ENCODE measurements around the gene RUNDC3A. TPM values are rescaled to one million over a fixed set of nuclear protein-coding genes. Genes with fewer than 3 reads are reported as not detected.

Gene RUNDC3A
- total and polyA plus RNA-seq, 2 of the 8 experiments (the other 6 are each of a cell fraction or from before 2014, with no cell fraction given): 6.4 to 13.8 TPM

DNA sequence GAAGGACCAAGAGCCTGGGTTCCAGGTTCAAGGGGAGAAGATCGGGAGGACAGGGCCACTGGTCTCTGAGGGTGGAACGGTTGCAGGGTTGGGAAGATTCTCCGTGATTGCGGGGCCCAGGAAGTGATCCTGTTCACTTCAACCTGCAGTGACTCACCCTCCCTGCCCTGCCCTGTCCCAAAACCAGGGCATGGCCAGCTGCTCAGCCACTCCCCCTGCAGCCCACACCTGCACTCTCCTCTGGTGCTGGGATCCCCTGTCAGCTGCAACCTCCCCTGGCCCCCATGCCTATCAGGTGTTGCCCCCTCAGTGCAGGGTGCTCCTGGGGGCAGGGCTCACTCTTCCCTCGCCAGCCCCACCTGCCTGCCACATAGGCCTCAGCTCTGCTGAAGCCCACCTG, 1.1 kb downstream of the RUNDC3A start:
- POLR2A ChIA-PET (ENCODE audit: partially characterized antibody): interaction anchor here (1.1 to 4.0 kb wide), 6 partner anchors 11 to 148 kb away, joined by 3 to 61 read pairs (median 8); partner anchors contain the start of genes SLC25A39 and UBTF
- no peak overlapping the region; the same call in 1 of the 2 replicates for H4K8ac ChIP-seq (ENCODE audit: extremely low read depth, insufficient read depth, low read length)
- WGBS, 2 experiments (ENCODE audit: extremely low coverage in 1 of 2, insufficient coverage in 1 of 2, insufficient read length in 1 of 2, insufficient replicate concordance in 2 of 2, low coverage in 1 of 2, low lambda C conversion rate in 2 of 2, missing lambda C conversion rate in 1 of 2): 63% methylated on average over 5 of the region's 5 CpGs; no CpG with 5 or more reads in 1 of the 2 experiments
- H2BK5ac ChIP-seq (ENCODE audit: low read depth, low read length): peak overlapping the region; percentile 52; the same call in 1 of the 2 replicates
- no peak overlapping the region for H3K18ac ChIP-seq (ENCODE audit: extremely low read depth, low read length)
- TF ChIP-seq RAD21 (IDR thresholded peaks at IDR 0.05 in 1 of 2, conservative IDR thresholded peaks at IDR 0.05 in 1 of 2; ENCODE audit: low read depth in 2 of 2, low read length in 2 of 2) (peak in 1 of 2 experiments; percentile 31; a peak in 2 of 4 replicates), POLR2A (IDR thresholded peaks at IDR 0.05; ENCODE audit: control extremely low read depth in 1 of 2, low read depth in 2 of 2, low read length in 2 of 2) (no peak), SRF (IDR thresholded peaks at IDR 0.05; ENCODE audit: low read depth, low read length) (no peak), SIN3A (conservative IDR thresholded peaks at IDR 0.05 in 1 of 2, IDR thresholded peaks at IDR 0.05 in 1 of 2; ENCODE audit: low read depth in 1 of 2, low read length in 2 of 2) (peak in 1 of 2 experiments; percentile 56; a peak in 1 of 4 replicates)
- TF ChIP-seq, protein P1, sequence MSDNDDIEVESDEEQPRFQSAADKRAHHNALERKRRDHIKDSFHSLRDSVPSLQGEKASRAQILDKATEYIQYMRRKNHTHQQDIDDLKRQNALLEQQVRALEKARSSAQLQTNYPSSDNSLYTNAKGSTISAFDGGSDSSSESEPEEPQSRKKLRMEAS (IDR thresholded peaks at IDR 0.05): 0 out of 2 replicates have a peak, but pooled peaks have one; percentile 27
- TF ChIP-seq, protein P2, sequence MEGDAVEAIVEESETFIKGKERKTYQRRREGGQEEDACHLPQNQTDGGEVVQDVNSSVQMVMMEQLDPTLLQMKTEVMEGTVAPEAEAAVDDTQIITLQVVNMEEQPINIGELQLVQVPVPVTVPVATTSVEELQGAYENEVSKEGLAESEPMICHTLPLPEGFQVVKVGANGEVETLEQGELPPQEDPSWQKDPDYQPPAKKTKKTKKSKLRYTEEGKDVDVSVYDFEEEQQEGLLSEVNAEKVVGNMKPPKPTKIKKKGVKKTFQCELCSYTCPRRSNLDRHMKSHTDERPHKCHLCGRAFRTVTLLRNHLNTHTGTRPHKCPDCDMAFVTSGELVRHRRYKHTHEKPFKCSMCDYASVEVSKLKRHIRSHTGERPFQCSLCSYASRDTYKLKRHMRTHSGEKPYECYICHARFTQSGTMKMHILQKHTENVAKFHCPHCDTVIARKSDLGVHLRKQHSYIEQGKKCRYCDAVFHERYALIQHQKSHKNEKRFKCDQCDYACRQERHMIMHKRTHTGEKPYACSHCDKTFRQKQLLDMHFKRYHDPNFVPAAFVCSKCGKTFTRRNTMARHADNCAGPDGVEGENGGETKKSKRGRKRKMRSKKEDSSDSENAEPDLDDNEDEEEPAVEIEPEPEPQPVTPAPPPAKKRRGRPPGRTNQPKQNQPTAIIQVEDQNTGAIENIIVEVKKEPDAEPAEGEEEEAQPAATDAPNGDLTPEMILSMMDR (IDR thresholded peaks at IDR 0.05; ENCODE audit: control extremely low read depth in 1 of 3, insufficient read depth in 1 of 3, low read depth in 1 of 3, low read length in 3 of 3): peak in 2 of 3 experiments; percentile 22 to 38; a peak in 2 of 4 replicates
- H2BK20ac ChIP-seq (ENCODE audit: low read length): no peak overlapping the region
- H2BK15ac ChIP-seq (ENCODE audit: low read length): peak overlapping the region; percentile 50; the same call in 1 of the 2 replicates
- no peak overlapping the region for H4K91ac ChIP-seq (replicated peaks; ENCODE audit: insufficient read length, low read length)
- no peak overlapping the region for H2AFZ ChIP-seq (ENCODE audit: low read length)
- no peaks in the 10 kb centered on the region for H3K9me3 ChIP-seq (ENCODE audit: insufficient read depth in 2 of 2, low read depth in 1 of 2, low read length in 1 of 2)
- H2BK120ac ChIP-seq (replicated peaks; ENCODE audit: low read depth, low read length): no peak overlapping the region
- no peak overlapping the region for H3K14ac ChIP-seq (ENCODE audit: insufficient read length)
- no peaks in the 10 kb centered on the region for H3K36me3 ChIP-seq (ENCODE audit: control insufficient read depth in 2 of 4, insufficient read depth in 4 of 4, low read length in 3 of 4)
- H4K20me1 ChIP-seq (replicated peaks in 1 of 2; ENCODE audit: control insufficient read depth in 1 of 2, insufficient read depth in 2 of 2, low read length in 2 of 2): peaks cover 0 to 6% of the 10 kb centered on the region in 2 experiments
- H3K4me3 ChIP-seq (ENCODE audit: extremely low read depth in 1 of 4, insufficient read depth in 2 of 4, low read depth in 3 of 4, low read length in 4 of 4): peak overlapping the region in 3 of 4 experiments; percentile 27 to 67 (median 32); a peak in 5 of 8 replicates
- peaks cover 6% of the 10 kb centered on the region for H3K23me2 ChIP-seq (ENCODE audit: low read depth, low read length)
- H3K4ac ChIP-seq (replicated peaks; ENCODE audit: insufficient read length, low read depth, low read length): no peak overlapping the region
- H3K23ac ChIP-seq (ENCODE audit: insufficient read length): no peak overlapping the region
- CTCF ChIA-PET (ENCODE audit: partially characterized antibody): interaction anchor here (0.7 to 3.7 kb wide), 21 partner anchors 8 to 105 kb away, joined by 3 to 24 read pairs (median 3); partner anchors contain the start of gene UBTF
- H3K9ac ChIP-seq (replicated peaks in 1 of 4; ENCODE audit: extremely low read depth in 1 of 4, low read depth in 3 of 4, low read length in 3 of 4): no peak overlapping the region
- no peak overlapping the region for H3K56ac ChIP-seq (replicated peaks; ENCODE audit: insufficient read length, low read depth, low read length)
- FAIRE-seq: no peak
- peak overlapping the region; percentile 60; the same call in 1 of the 2 replicates for H2BK12ac ChIP-seq (ENCODE audit: low read depth, low read length)
- no peak overlapping the region for H4K5ac ChIP-seq (ENCODE audit: insufficient read length, low read depth, low read length)
- H2AK5ac ChIP-seq (ENCODE audit: low read depth, low read length): no peak overlapping the region
- H3K79me1 ChIP-seq (ENCODE audit: low read depth, low read length): no peaks in the 10 kb centered on the region
- no peaks in the 10 kb centered on the region for H3K79me2 ChIP-seq (ENCODE audit: control insufficient read depth in 1 of 2, insufficient read depth in 2 of 2, low read length in 2 of 2)
- DNase-seq (ENCODE audit: low read depth in 1 of 2, low spot score in 2 of 2): no peak
- H3K27ac ChIP-seq (ENCODE audit: low read depth, low read length): no peak overlapping the region
- peaks cover 7 to 39% (median 26%) of the 10 kb centered on the region in 4 experiments for H3K4me1 ChIP-seq (replicated peaks in 1 of 4; ENCODE audit: control insufficient read depth in 3 of 4, insufficient read depth in 4 of 4, low read length in 3 of 4)
- H3K4me2 ChIP-seq (ENCODE audit: insufficient read depth in 1 of 2, low read depth in 2 of 2, low read length in 2 of 2): peak overlapping the region; percentile 90 to 93; a peak in 3 of 4 replicates
- H3K27me3 ChIP-seq (replicated peaks in 1 of 4; ENCODE audit: control insufficient read depth in 3 of 4, extremely low read depth in 1 of 4, insufficient read depth in 3 of 4, low read length in 3 of 4): peaks cover 0 to 7% (median 6%) of the 10 kb centered on the region in 4 experiments; a peak in 5 of 7 replicates
